Large intestine (tissue), 3 donors: ENCODE data around the gene GPR153. TPM values are rescaled to one million over a fixed set of nuclear protein-coding genes. Genes with fewer than 3 reads are reported as not detected.

Experiments used
- DNase-seq, 2 donors: peaks; one replicate each; pipeline versions ENCODE4 v3.0.0 to v3.0.0-alpha.2; 2013
- H3K27ac ChIP-seq: one replicate; pipeline ENCODE4 v1.5.1; 2013; ENCODE audit warnings: low read length
- H3K27me3 ChIP-seq: 2 replicates; pipeline ENCODE4 v1.6.1; 2013; ENCODE audit warnings: low read length; ENCODE audit not compliant: control insufficient read depth, insufficient read depth
- H3K36me3 ChIP-seq: 2 replicates; pipeline ENCODE4 v1.6.1; 2013; ENCODE audit warnings: low read length; ENCODE audit not compliant: control insufficient read depth, insufficient read depth
- H3K4me1 ChIP-seq: one replicate; pipeline ENCODE4 v1.6.1; 2013; ENCODE audit warnings: low read length; ENCODE audit not compliant: control insufficient read depth, insufficient read depth
- H3K4me3 ChIP-seq: one replicate; pipeline ENCODE4 v1.5.1; 2013; ENCODE audit warnings: low read length
- H3K9me3 ChIP-seq: one replicate; pipeline ENCODE4 v1.6.1; 2013; ENCODE audit warnings: mild to moderate bottlenecking, low read depth, low read length, moderate library complexity; ENCODE audit not compliant: control insufficient read depth
- WGBS: methylation state at CpG from one replicate; pipeline ENCODE4 v1.1.5; 2013; ENCODE audit warnings: low lambda C conversion rate; ENCODE audit not compliant: insufficient coverage; 5-methylcytosine and 5-hydroxymethylcytosine counted together
- polyA plus RNA-seq: library from polyadenylated mRNA; unstranded; fragments of 120-200 nt; gene quantifications from one replicate; pipeline ENCODE4 v1.2.1, GENCODE V29; 2013

Gene GPR153
- polyA plus RNA-seq, 1 donor: 19.0 TPM

GRCh38 chr1:6269720-6270400 is 9.0 kb upstream of the GPR153 start:
- peaks cover 67% of the 10 kb centered on the region for H3K4me1 ChIP-seq
- H3K4me3 ChIP-seq: no peak overlapping the region
- no peaks in the 10 kb centered on the region for H3K9me3 ChIP-seq
- WGBS: no CpG with 5 or more reads among the region's 22 CpGs
- peak in 1 of 2 donors; percentile 78 for DNase-seq
- peak overlapping the region; percentile 85 for H3K27ac ChIP-seq
- peaks cover 4% of the 10 kb centered on the region for H3K36me3 ChIP-seq
- H3K27me3 ChIP-seq: no peaks in the 10 kb centered on the region

DNA sequence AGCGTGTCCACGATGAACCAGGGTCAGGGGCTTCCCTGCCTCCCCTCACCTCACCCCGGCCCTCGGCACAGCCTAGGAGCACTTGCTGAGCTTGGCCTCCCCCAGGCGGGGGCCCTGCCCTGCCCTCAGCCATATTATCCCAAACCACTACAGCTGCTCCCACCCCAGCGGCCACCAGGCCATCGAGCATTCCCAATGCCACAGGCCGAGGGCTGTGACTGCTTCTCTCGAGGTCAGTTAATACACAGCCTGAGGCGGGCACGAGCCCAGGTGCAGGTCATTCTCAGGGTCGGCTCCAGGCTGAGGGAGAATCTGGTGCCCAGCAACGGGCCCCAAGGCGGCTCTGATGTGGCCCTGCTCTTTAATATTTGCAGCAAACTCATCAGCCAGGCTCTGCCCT is 8.4 kb upstream of the GPR153 start:
- Histone ChIP-seq H3K36me3 (peaks cover 4% of the 10 kb centered on the region), H3K4me1 (peaks cover 67% of the 10 kb centered on the region), H3K27me3 (no peaks in the 10 kb centered on the region), H3K9me3 (no peaks in the 10 kb centered on the region), H3K4me3 (no peak overlapping the region), H3K27ac (peak overlapping the region; percentile 85)
- WGBS: no CpG with 5 or more reads among the region's 14 CpGs
- DNase-seq: no peak

DNA sequence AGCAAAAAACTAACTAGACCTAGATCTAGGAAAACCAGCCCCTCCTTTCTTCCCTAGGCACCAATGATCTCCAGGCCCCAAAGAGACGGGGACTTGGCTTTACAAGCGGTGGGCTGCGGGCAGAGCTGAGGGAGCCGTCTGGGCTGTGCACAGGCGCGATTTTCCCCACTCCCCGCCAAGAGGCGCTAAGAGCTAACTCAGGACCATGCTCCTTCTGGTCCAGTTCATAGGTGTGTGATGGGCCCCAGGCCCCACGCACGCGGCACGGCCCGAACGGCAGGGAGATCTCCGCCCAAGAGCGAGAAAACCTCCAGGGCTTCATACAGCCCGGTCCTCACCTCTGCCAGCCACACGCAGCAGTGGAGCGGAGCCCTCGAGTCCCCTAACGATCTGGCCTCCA is 7.5 kb upstream of the GPR153 start:
- no peak overlapping the region for H3K27ac ChIP-seq
- DNase-seq: no peak
- peaks cover 4% of the 10 kb centered on the region for H3K36me3 ChIP-seq
- H3K27me3 ChIP-seq: no peaks in the 10 kb centered on the region
- WGBS: no CpG with 5 or more reads among the region's 21 CpGs
- H3K4me1 ChIP-seq: peaks cover 60% of the 10 kb centered on the region
- H3K4me3 ChIP-seq: no peak overlapping the region
- H3K9me3 ChIP-seq: no peaks in the 10 kb centered on the region

- H3K27me3 ChIP-seq: no peaks in the 10 kb centered on the region
- 100% methylated on average over 1 of the region's 12 CpGs for WGBS
- H3K9me3 ChIP-seq: no peaks in the 10 kb centered on the region
- H3K27ac ChIP-seq: no peak overlapping the region
- no peak for DNase-seq
- H3K4me1 ChIP-seq: peaks cover 60% of the 10 kb centered on the region
- no peak overlapping the region for H3K4me3 ChIP-seq
- H3K36me3 ChIP-seq: peaks cover 2% of the 10 kb centered on the region
These were observed 6.9 kb upstream of the GPR153 start for GRCh38 chr1:6267686-6268322.

- no peak overlapping the region for H3K4me3 ChIP-seq
- H3K9me3 ChIP-seq: no peaks in the 10 kb centered on the region
- no peak overlapping the region for H3K27ac ChIP-seq
- no peak for DNase-seq
- H3K27me3 ChIP-seq: no peaks in the 10 kb centered on the region
- peaks cover 59% of the 10 kb centered on the region for H3K4me1 ChIP-seq
- no peaks in the 10 kb centered on the region for H3K36me3 ChIP-seq
- WGBS: no CpG with 5 or more reads among the region's 11 CpGs
These were observed 5.7 kb upstream of the GPR153 start for GRCh38 chr1:6266641-6267040.

DNA sequence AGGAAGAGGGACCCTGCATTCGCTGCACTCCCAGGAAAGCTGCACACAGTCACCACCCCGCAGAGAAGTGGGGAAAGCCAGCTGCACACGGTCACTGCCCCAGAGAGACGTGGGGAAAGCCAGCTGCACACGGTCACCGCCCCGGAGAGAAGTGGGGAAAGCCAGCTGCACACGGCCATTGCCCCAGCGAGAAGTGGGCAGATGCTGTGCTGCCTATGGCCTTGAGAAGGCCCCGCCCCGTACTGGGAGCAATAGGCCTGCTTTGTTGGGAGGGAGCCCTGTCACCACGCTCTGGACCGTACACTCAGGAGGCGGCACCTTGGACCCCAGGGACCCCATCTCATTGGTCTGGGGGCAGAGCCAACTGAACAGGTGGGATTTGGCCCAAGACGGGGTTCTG is 4.3 kb upstream of the GPR153 start:
- H3K27ac ChIP-seq: no peak overlapping the region
- no peaks in the 10 kb centered on the region for H3K27me3 ChIP-seq
- H3K36me3 ChIP-seq: no peaks in the 10 kb centered on the region
- no peak overlapping the region for H3K4me3 ChIP-seq
- no peaks in the 10 kb centered on the region for H3K9me3 ChIP-seq
- no CpG with 5 or more reads among the region's 15 CpGs for WGBS
- peaks cover 49% of the 10 kb centered on the region for H3K4me1 ChIP-seq
- DNase-seq: peak in 1 of 2 donors; percentile 31

DNA sequence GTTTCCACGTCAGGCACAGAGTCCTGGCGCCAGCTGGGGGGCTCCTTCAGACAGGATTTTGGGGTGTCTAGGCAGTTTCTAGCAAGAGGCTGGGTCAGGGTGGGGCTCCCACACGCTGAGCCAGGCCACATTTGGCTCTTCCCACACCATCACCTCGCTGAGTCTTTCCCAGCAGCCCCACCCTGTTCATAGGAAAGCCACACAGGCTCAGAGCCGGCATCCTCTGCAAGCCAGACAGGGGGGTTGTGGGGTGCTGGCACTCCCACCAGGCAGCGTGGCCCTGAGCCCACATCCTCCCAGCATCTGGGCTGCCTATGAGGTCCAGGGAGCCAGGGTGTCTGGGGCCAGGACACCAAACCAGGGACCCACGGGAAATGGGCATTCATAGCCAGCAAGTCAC is 2.8 kb upstream of the GPR153 start:
- WGBS: no CpG with 5 or more reads among the region's 7 CpGs

GRCh38 chr1:6262555-6263420 is 1.9 kb upstream of the GPR153 start:
- Histone ChIP-seq H3K27ac (peak overlapping the region; percentile 29), H3K36me3 (no peaks in the 10 kb centered on the region), H3K4me1 (peaks cover 44% of the 10 kb centered on the region), H3K4me3 (no peak overlapping the region), H3K9me3 (no peaks in the 10 kb centered on the region), H3K27me3 (no peaks in the 10 kb centered on the region)
- no CpG with 5 or more reads among the region's 25 CpGs for WGBS
- DNase-seq: peak in 1 of 2 donors; percentile 57

More for the DNA sequence above, 2.8 kb upstream of the GPR153 start:
- no peaks in the 10 kb centered on the region for H3K9me3 ChIP-seq
- no peak overlapping the region for H3K4me3 ChIP-seq
- peaks cover 44% of the 10 kb centered on the region for H3K4me1 ChIP-seq
- no peaks in the 10 kb centered on the region for H3K36me3 ChIP-seq
- no peak for DNase-seq
- no peak overlapping the region for H3K27ac ChIP-seq
- no peaks in the 10 kb centered on the region for H3K27me3 ChIP-seq

DNA sequence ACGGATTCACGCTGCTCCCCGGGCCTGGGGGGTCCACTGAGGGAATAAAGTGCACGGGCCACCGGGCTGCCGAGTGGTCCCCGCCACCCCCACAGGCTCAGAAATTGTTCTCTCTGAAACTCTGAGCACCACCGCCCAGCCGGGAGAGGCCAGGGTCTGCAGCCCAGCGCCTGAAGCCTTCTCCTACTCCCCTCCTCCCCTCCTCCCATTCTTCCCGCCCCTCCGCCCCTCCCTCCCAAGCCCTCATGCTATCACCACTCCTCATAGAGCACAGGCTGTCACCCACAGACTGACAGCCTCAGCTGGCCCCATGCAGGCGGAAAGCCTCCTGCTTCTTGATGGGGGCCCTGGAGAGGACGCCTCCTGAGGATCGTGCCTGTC is 707 bp upstream of the GPR153 start:
- WGBS: no CpG with 5 or more reads among the region's 15 CpGs
- Histone ChIP-seq H3K4me3 (peak overlapping the region; percentile 33), H3K27me3 (no peaks in the 10 kb centered on the region)

DNA sequence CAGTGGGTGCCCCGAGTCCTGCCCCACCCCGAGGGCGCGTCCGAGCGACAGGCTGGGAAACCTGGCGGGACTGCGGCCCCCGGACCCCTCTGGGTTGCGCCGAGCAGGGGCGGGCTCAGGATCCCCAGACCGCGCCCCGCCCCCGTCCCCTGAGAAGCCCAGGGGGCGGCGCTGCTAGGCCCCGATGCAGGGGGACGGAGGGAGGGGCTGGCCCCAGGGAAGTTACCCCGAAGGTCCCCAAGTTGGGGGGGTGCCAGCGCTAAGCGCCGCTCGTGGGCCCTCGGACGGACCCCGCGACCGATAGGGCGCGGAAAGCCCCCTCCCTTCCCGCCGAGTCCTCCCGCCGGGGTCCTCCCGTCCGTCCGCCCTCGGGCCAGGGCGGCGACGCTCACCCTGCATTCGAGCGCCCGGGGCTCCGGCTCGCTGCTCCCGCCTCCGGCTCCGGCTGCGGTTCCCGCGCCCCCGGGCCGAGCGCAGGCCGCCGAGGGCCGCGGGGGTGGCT is 414 bp downstream of the GPR153 start:
- Histone ChIP-seq H3K27me3 (no peaks in the 10 kb centered on the region), H3K9me3 (no peaks in the 10 kb centered on the region), H3K27ac (peak overlapping the region; percentile 65), H3K4me1 (peaks cover 40% of the 10 kb centered on the region), H3K36me3 (peaks cover 3% of the 10 kb centered on the region), H3K4me3 (peak overlapping the region; percentile 66)
- WGBS: no CpG with 5 or more reads among the region's 61 CpGs
- DNase-seq: peak in 1 of 2 donors; percentile 62

More for the DNA sequence above, 707 bp upstream of the GPR153 start:
- peak in 1 of 2 donors; percentile 53 for DNase-seq
- Histone ChIP-seq H3K4me1 (peaks cover 41% of the 10 kb centered on the region), H3K9me3 (no peaks in the 10 kb centered on the region), H3K36me3 (peaks cover 3% of the 10 kb centered on the region), H3K27ac (peak overlapping the region; percentile 62)
